Activated CD8-positive, alpha-beta memory T cell treated with anti-CD3 and anti-CD28 coated beads for 36 hours (primary cell): ENCODE data around the gene MYBBP1A. TPM values are rescaled to one million over a fixed set of nuclear protein-coding genes. Genes with fewer than 3 reads are reported as not detected.

Experiments
- CTCF ChIA-PET: fragments of 350-600 bp; sonication (Branson Sonifier 250); formaldehyde crosslinking; loops from one replicate; lab custom pipeline; 2021; ENCODE audit warnings: antibody characterized with exemption; lab: Charles Lee
- POLR2A ChIA-PET: fragments of 350-600 bp; sonication (Branson Sonifier 250); formaldehyde crosslinking; loops from one replicate; lab custom pipeline; 2021; ENCODE audit warnings: antibody characterized with exemption; lab: Charles Lee
- total RNA-seq, 2 experiments: library from RNA; stranded (reverse); gene quantifications; one replicate each; pipeline ENCODE4 v1.2.3, GENCODE V29; 2021

Gene MYBBP1A
- total RNA-seq, 2 experiments from 2014 or later, result 154 to 157 TPM

- ChIA-PET POLR2A (no interaction called here), CTCF (interaction anchor here (0.5 kb wide), 1 partner anchor 97 kb away, joined by 3 read pairs; no protein-coding TSS in a partner anchor)
These were observed 34.9 kb downstream of the MYBBP1A start for GRCh38 chr17:4520060-4520893.

DNA sequence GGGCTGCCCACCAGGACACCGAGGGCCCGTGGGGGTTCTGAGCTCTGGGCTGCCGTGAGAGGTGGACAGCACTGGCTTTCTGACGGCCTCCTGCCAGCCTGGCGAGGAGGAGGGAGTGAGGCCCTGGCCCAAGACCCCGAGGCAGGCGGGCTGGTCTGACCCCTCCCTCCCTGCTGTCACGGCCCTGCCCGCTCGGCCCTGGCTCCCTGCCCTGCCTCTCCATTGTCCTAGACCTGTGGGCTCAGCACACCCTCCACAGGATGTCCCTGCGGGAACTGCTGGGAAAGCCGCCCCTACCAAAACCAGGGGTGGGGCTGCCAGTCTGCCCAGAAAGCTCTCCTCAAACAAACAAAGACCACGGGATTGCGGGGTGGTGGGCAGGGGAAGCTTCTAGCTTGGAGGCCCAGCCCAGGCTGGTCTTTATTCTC lies 35.8 kb downstream of the MYBBP1A start:
- CTCF ChIA-PET, result no interaction called here
- POLR2A ChIA-PET, result interaction anchor here (0.7 kb wide), 1 partner anchor 20 kb away, joined by 3 read pairs; no protein-coding TSS in a partner anchor

DNA sequence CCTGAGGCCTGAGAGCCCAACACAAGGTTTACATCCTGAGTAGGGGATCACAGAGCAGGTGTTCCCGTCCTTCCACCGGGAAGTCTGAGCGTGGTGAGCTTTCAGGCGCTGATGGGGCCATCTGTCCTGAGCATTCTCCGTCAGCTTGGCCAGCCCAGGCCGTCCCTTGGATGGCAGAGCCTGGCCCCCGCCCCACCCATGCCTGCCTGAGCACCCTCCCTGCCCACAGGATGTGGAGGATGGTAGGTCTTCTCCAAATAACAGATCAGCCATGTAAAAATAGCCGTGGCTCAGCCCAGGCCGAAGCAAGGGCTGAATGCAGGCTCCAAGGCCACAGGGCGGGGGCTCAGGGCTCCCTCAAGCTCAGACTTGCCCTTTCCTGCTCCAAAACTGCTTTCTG lies 36.3 kb downstream of the MYBBP1A start:
- ChIA-PET CTCF (no interaction called here), POLR2A (interaction anchor here (0.7 kb wide), 1 partner anchor 20 kb away, joined by 3 read pairs; no protein-coding TSS in a partner anchor)

- CTCF ChIA-PET, result interaction anchor here (0.6 kb wide), 1 partner anchor 93 kb away, joined by 3 read pairs; no protein-coding TSS in a partner anchor
- POLR2A ChIA-PET, result interaction anchor here (0.6 kb wide), 1 partner anchor 23 kb away, joined by 3 read pairs; no protein-coding TSS in a partner anchor
These were observed 38.4 kb downstream of the MYBBP1A start for GRCh38 chr17:4516735-4517134.

DNA sequence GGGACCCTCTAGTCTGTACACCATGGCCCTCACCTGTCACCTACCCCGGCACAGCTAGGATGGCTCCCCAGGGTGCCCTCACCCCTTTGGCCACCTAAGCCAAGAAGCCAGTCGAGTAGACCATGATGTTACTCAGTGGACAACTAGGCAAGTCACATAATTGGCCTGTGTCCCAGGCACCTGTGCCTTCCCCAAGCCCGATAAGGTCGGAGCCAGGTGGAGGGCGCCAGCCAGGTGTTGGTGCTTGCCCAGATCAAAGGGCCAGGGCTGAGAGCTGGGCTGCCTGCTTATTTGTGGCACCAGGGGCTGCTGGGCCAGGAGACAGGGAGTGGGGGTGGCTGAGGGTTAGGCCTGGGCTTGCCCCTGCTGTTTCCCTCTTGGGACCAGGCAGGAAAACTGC lies 39.7 kb downstream of the MYBBP1A start:
- CTCF ChIA-PET, result no interaction called here
- POLR2A ChIA-PET, result no interaction called here

GRCh38 chr17:4514779-4515178 lies 40.4 kb downstream of the MYBBP1A start:
- ChIA-PET CTCF (no interaction called here), POLR2A (no interaction called here)

DNA sequence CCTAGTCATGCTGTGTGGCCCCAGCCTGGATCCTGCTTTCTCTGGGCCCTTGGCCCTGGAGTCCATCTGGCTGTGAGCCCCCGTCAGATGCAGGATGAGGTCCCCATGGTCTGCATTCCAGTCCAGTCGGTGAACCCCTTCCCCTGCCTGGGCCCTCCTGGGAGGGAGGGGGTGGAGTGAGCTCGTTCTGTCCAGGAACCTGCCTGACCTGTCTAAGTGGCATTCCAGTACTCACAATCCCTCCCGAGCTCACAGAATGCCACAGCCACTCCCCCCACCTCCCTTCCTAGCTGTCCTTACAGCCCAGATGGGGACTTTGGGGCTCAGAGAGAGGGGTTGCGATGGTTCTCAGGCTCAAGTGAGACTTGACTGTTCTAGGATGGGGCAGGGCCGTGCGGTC lies 41.0 kb downstream of the MYBBP1A start:
- POLR2A ChIA-PET, result no interaction called here
- CTCF ChIA-PET, result no interaction called here

- POLR2A ChIA-PET, result no interaction called here
- CTCF ChIA-PET, result no interaction called here
These were observed 41.8 kb downstream of the MYBBP1A start for GRCh38 chr17:4513113-4514032.

DNA sequence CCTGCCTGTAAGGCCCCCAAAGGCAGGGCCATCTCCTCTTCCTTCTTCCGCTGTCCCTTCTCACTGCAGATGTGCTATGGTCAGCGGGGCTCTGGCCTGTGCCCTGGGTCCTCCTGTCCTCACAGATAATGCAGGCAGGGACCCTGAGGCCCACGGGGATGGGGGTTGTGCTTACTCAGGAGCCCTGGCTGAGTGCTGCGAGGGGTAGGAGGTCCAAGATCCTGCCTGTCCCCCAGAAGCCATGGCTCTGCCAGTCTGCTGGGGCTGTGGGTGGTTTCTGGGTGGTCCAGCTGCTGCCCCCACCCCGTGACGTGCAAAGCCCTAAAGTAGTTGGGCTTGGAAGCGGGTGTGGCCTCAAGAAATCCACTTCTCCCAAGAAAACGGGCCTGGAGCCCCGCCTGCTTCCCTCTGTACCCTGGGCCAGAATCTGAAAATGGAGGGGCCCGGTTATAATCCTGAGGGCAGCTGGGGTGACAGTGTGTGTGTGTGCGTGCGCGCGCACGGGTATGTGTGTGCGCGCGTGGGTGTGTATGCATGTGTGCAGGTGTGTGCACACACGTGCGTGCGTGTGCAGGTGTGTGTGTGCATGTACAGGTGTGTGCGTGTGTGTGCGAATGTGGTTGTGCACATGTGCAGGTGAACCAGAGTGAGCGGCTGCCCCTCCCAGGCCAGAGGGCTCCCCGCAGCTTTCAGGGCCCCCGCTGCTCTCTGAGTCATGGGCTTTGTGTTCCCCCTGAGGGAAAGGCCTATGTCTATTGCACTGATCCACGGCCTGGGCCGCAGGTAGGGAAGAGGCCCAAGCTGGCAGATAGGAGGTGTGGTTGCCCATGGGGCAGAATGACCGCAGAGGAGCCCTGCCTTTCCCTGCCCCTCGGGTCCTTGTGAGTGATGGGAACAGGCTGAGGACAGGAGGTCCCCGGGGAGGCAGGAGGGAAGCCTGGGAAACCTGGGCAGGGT lies 42.8 kb downstream of the MYBBP1A start:
- ChIA-PET POLR2A (no interaction called here), CTCF (interaction anchor here (0.9 kb wide), 1 partner anchor 41 kb away, joined by 3 read pairs; no protein-coding TSS in a partner anchor)

DNA sequence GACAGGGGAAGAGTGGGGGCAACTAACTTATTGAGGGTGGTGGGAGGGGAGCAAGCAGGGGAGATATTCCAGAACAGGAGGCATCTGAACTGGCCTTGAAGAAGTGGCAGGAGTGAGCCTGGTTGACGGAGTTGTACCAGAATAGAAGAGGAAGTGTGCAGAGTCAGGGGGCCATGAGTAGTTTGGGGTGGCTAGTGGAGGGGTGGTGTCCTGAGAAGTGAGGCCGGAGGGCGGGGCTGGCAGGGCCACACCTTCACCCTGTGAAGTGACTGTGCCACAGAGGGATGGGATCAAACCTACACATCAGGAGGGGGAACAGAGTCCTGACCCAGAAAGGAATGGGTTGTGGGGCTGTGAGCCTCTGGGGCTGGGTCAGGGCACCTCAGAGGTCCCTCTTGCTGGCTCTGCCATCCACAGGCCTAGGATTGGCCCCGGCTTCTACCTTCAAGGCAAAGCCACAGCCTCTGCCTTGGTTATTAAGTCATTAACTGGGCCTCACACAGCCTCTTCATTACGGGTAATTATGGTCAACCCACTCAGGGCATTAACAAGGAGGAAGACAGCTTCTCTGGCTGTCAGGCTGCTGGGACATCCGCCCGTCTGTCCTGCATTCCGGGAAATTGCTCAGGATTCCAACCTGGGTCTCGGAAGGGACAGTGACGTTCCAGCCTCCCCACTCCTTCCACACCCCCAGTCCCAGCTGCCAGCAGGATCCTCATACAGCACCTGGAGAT lies 43.8 kb downstream of the MYBBP1A start:
- CTCF ChIA-PET, result interaction anchor here (0.9 kb wide), 2 partner anchors 42 to 89 kb away, joined by 3 read pairs; no protein-coding TSS in a partner anchor
- POLR2A ChIA-PET, result no interaction called here

DNA sequence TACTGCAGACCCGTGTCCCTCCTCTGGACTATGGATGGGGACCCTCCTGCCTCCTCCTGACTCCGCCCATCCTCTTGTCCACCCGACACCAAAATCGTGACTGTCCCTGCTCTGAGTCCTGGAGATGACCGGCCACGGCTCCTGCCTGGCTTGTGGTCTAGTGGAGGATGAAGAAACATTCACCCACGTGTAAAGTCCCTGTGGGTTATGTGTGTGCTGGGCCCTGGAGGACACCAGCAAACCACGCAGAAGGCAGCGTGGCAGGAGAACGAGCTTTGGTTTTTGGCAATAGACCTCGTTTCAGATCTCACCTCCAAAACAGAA lies 44.6 kb downstream of the MYBBP1A start:
- POLR2A ChIA-PET, result no interaction called here
- CTCF ChIA-PET, result interaction anchor here (1.4 kb wide), 1 partner anchor 17 kb away, joined by 3 read pairs; no protein-coding TSS in a partner anchor

DNA sequence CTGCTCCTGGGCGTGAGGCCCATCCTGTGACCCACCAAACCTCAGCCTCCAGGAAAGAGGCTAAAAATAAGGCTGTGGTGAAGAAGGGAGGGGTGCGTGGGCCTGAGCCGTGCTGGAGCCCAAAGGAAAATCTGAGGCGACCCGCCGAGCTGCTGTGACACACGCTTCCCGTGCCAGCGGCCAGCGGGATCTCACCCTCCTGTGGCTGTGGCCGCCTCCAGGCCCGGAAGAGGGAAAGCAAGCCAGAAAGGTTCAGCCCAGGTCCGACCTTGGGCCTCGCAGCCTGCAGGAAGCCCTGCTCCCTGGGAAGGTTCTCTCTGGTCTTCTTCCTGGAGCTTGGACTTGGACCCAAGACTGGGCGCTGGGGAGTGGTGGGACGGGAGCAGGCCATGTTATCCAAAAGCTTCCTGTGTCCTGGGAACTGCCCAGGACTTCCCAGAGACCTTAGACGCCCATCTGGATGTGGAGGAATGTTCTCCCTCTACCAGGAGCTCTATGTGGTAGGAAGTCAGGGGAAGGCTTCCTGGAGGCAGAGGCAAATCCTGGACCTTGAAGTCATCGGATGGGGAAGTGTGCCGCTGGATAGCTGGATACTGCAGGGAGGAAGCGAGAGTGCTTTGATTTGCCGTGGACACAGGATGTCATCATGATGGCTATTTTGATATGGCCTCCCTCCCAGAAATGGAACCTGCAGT lies 45.1 kb downstream of the MYBBP1A start:
- POLR2A ChIA-PET, result no interaction called here
- CTCF ChIA-PET, result interaction anchor here (1.2 to 1.4 kb wide), 2 partner anchors 18 to 55 kb away, joined by 3 to 4 read pairs; no protein-coding TSS in a partner anchor

DNA sequence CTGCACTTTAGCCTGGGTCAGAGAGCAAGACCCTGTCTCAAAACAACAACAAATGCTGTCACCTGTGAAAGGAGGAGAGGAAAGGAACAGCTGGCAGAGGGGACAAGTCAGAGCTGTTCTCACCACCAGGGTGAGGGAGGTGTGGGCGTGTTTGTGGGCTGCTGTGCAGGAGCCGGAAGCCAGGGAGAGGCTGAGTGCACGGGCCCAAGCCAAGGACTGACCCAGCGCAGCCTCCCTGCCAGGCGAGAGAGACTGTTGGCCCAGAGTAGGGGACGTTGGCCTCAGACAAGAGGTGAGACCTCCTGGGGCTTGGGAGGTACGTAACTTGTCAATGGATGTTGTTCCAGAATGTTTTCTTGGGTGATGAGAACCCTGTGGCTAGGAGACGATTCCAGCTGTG lies 45.8 kb downstream of the MYBBP1A start:
- CTCF ChIA-PET, result interaction anchor here (0.6 to 1.4 kb wide), 3 partner anchors 18 to 88 kb away, joined by 3 to 4 read pairs (median 3); no protein-coding TSS in a partner anchor
- POLR2A ChIA-PET, result no interaction called here

GRCh38 chr17:4508207-4508606 lies 47.0 kb downstream of the MYBBP1A start:
- POLR2A ChIA-PET, result no interaction called here
- CTCF ChIA-PET, result interaction anchor here (1.5 kb wide), 1 partner anchor 9 kb away, joined by 3 read pairs; no protein-coding TSS in a partner anchor

DNA sequence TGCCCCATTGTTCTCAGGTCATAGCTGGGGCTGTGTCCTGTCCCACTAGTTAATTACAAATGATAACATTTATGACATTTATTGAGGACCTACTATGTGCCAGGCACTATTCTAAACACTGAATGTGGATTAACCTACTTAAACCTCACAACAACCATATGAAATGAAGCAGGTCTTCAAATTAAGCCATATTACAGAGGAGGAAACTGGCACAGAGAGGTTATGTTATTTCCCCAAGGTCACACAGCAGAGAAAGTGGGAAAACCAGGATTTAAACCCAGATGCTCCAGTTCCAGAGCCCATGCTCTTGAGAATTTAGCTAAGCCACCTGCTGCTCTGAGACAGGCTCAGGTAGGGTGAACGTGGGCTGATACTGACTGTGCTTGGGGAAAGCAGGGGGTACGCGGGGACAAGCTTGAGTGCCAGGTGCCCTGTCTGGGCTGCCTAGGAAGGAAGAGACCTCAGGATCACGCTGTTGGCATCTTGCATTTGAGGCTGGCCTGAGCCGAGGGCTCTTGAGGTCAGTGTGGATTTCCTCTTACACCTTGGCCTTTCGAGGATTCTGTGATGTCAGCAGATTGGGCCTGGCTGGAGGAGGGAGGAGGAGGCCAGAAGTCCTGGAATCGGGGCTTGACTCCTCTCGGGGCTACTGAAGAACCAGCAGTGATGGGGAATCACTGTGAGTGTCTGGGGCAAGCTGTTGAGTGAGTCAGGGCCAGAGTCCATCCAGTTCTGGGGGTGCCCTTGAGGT lies 47.6 kb downstream of the MYBBP1A start:
- ChIA-PET POLR2A (no interaction called here), CTCF (interaction anchor here (1.5 kb wide), 1 partner anchor 8 kb away, joined by 3 read pairs; no protein-coding TSS in a partner anchor)

GRCh38 chr17:4506892-4507291 lies 48.3 kb downstream of the MYBBP1A start:
- ChIA-PET POLR2A (no interaction called here), CTCF (no interaction called here)
